CD14-positive monocyte (primary cell): ENCODE results near the gene IL17A. TPM values are rescaled to one million over a fixed set of nuclear protein-coding genes. Genes with fewer than 3 reads are reported as not detected.

Experiments
- DNase-seq, 3 donors: peaks; one replicate each; pipeline ENCODE4 v3.0.0-alpha.2; 2011 to 2022
- H2AFZ ChIP-seq: 2 replicates; pipeline ENCODE4 v1.6.0; 2012; ENCODE audit warnings: mild to moderate bottlenecking, low read depth, low read length, inconsistent platforms; ENCODE audit not compliant: insufficient read depth, poor library complexity, severe bottlenecking
- H3K27ac ChIP-seq, 2 donors: 1 replicate in 1 of 2; 2 replicates in 1 of 2; pipeline ENCODE4 v1.5.1; 2012 to 2013; ENCODE audit warnings: low read length in 2 of 2, control low read depth in 1 of 2, inconsistent platforms in 1 of 2, low read depth in 1 of 2, mild to moderate bottlenecking in 1 of 2
- H3K27me3 ChIP-seq, 2 donors: one replicate each; pipeline versions ENCODE4 v1.6.0 to v1.6.1; 2011 to 2013; ENCODE audit warnings: low read length in 2 of 2; ENCODE audit not compliant: control insufficient read depth in 2 of 2, insufficient read depth in 2 of 2
- H3K36me3 ChIP-seq, 2 donors: replicated peaks in 1 of 2; 1 replicate in 1 of 2; 2 replicates in 1 of 2; pipeline versions ENCODE4 v1.5.1 to v1.6.1; 2012 to 2013; ENCODE audit warnings: low read length in 2 of 2, control low read depth in 1 of 2, inconsistent platforms in 1 of 2, mild to moderate bottlenecking in 1 of 2; ENCODE audit not compliant: insufficient read depth in 2 of 2, control insufficient read depth in 1 of 2
- H3K4me1 ChIP-seq, 2 donors: 1 replicate in 1 of 2; 2 replicates in 1 of 2; pipeline versions ENCODE4 v1.5.1 to v1.6.1; 2012 to 2013; ENCODE audit warnings: low read length in 2 of 2, control low read depth in 1 of 2, inconsistent platforms in 1 of 2, mild to moderate bottlenecking in 1 of 2, moderate library complexity in 1 of 2; ENCODE audit not compliant: insufficient read depth in 2 of 2, control insufficient read depth in 1 of 2
- H3K4me2 ChIP-seq: replicated peaks from 2 replicates; pipeline ENCODE3; 2012; ENCODE audit warnings: low read length, moderate library complexity, mild to moderate bottlenecking; ENCODE audit not compliant: poor library complexity, severe bottlenecking; ENCODE audit errors: extremely low read depth
- H3K4me3 ChIP-seq, 3 experiments: fragments of 200-600 bp in 1 of 3; sonication (generic) in 1 of 3; replicated peaks in 1 of 3; 1 replicate in 2 of 3; 2 replicates in 1 of 3; pipeline ENCODE4 v1.5.1; 2011 to 2013; ENCODE audit warnings: low read length in 3 of 3, mild to moderate bottlenecking in 3 of 3, control low read depth in 2 of 3, low read depth in 2 of 3, inconsistent platforms in 1 of 3, moderate library complexity in 1 of 3
- H3K79me2 ChIP-seq: 2 replicates; pipeline ENCODE4 v1.6.0; 2012; ENCODE audit warnings: mild to moderate bottlenecking, control low read depth, inconsistent platforms, low read length, moderate library complexity; ENCODE audit not compliant: insufficient read depth
- H3K9ac ChIP-seq: 2 replicates; pipeline ENCODE4 v1.6.0; 2017; ENCODE audit warnings: low read length, mild to moderate bottlenecking; ENCODE audit not compliant: insufficient read depth, poor library complexity, severe bottlenecking
- H3K9me3 ChIP-seq, 2 donors: replicated peaks in 1 of 2; 1 replicate in 1 of 2; 2 replicates in 1 of 2; pipeline versions ENCODE4 v1.5.1 to v1.6.1; 2012 to 2013; ENCODE audit warnings: low read length in 2 of 2, control low read depth in 1 of 2; ENCODE audit not compliant: control insufficient read depth in 1 of 2, insufficient read depth in 1 of 2
- H4K20me1 ChIP-seq: 2 replicates; pipeline ENCODE4 v1.6.0; 2012; ENCODE audit warnings: mild to moderate bottlenecking, low read length, control low read depth, moderate library complexity; ENCODE audit not compliant: insufficient read depth
- H3K27ac Mint-ChIP-seq, 7 donors: one replicate each; pipeline ENCODE4 v1.8.0; 2020; ENCODE audit warnings: mild to moderate bottlenecking in 7 of 7, mixed read lengths in 7 of 7, moderate library complexity in 6 of 7, inconsistent platforms in 2 of 7
- H3K27me3 Mint-ChIP-seq, 3 donors: one replicate each; pipeline ENCODE4 v1.8.0; 2021 to 2022; ENCODE audit warnings: low read depth in 3 of 3, mild to moderate bottlenecking in 3 of 3, mixed read lengths in 3 of 3, moderate library complexity in 3 of 3, inconsistent platforms in 1 of 3
- H3K36me3 Mint-ChIP-seq, 2 donors: one replicate each; pipeline ENCODE4 v1.8.0; 2020; ENCODE audit warnings: mixed read lengths in 2 of 2, inconsistent platforms in 1 of 2, mild to moderate bottlenecking in 1 of 2
- H3K4me1 Mint-ChIP-seq: one replicate; pipeline ENCODE4 v1.8.0; 2020; ENCODE audit warnings: mild to moderate bottlenecking, mixed read lengths
- H3K4me3 Mint-ChIP-seq, 2 donors: one replicate each; pipeline ENCODE4 v1.8.0; 2020; ENCODE audit warnings: mild to moderate bottlenecking in 2 of 2, mixed read lengths in 2 of 2, moderate library complexity in 1 of 2
- H3K9me3 Mint-ChIP-seq, 7 donors: one replicate each; pipeline ENCODE4 v1.8.0; 2020 to 2022; ENCODE audit warnings: mixed read lengths in 7 of 7, mild to moderate bottlenecking in 6 of 7, moderate library complexity in 6 of 7, inconsistent platforms in 2 of 7
- WGBS: methylation state at CpG from one replicate; pipeline ENCODE4 v1.1.5; 2013; ENCODE audit warnings: missing lambda C conversion rate; ENCODE audit not compliant: insufficient coverage; 5-methylcytosine and 5-hydroxymethylcytosine counted together
- intact Hi-C, 2 donors: fragments of 100-400 bp; cut with micrococcal nuclease; formaldehyde crosslinking; loops; one replicate each; pipeline versions ENCODE4 v1.15.0 to v1.15.1; 2023
- polyA plus RNA-seq, 3 donors: library from polyadenylated mRNA; depleted of rRNA in 1 of 3; unstranded in 2 of 3; stranded (reverse) in 1 of 3; fragments of 300-500 nt in 2 of 3; fragments of >200 nt in 1 of 3; fragmentation: Illumina TruSeq in 2 of 3; gene quantifications; 1 replicate in 2 of 3; 2 replicates in 1 of 3; pipeline ENCODE4 v1.2.3, GENCODE V29; 2012 to 2021
- TF ChIP-seq, protein P1 (sequence below): fragments of 200-600 bp; IDR thresholded peaks from one replicate; pipeline ENCODE4 v1.8.0; 2022; ENCODE audit warnings: antibody characterized with exemption, mild to moderate bottlenecking

IL17A gene
- polyA plus RNA-seq, 3 donors: not detected

- no peak for DNase-seq
- H3K27ac ChIP-seq: no peak overlapping the region
- H3K36me3 ChIP-seq: no peaks in the 10 kb centered on the region
- peaks cover 1 to 12% (median 4%) of the 10 kb centered on the region in 7 donors for H3K9me3 Mint-ChIP-seq
- no peak overlapping the region for H3K4me3 ChIP-seq
- 100% methylated on average over 1 of the region's 4 CpGs for WGBS
- H4K20me1 ChIP-seq: no peaks in the 10 kb centered on the region
- no peak overlapping the region for H3K4me3 Mint-ChIP-seq
- intact Hi-C loops: no loop called here
- no peaks in the 10 kb centered on the region for H3K27me3 ChIP-seq
- no peaks in the 10 kb centered on the region for H3K79me2 ChIP-seq
- peaks cover 3% of the 10 kb centered on the region for H3K4me1 Mint-ChIP-seq
- TF ChIP-seq, protein P1, sequence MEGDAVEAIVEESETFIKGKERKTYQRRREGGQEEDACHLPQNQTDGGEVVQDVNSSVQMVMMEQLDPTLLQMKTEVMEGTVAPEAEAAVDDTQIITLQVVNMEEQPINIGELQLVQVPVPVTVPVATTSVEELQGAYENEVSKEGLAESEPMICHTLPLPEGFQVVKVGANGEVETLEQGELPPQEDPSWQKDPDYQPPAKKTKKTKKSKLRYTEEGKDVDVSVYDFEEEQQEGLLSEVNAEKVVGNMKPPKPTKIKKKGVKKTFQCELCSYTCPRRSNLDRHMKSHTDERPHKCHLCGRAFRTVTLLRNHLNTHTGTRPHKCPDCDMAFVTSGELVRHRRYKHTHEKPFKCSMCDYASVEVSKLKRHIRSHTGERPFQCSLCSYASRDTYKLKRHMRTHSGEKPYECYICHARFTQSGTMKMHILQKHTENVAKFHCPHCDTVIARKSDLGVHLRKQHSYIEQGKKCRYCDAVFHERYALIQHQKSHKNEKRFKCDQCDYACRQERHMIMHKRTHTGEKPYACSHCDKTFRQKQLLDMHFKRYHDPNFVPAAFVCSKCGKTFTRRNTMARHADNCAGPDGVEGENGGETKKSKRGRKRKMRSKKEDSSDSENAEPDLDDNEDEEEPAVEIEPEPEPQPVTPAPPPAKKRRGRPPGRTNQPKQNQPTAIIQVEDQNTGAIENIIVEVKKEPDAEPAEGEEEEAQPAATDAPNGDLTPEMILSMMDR: no peak
- H3K27me3 Mint-ChIP-seq: peaks cover 1 to 8% (median 5%) of the 10 kb centered on the region in 3 donors
- H2AFZ ChIP-seq: no peak overlapping the region
- H3K4me1 ChIP-seq: no peaks in the 10 kb centered on the region
- no peaks in the 10 kb centered on the region for H3K9me3 ChIP-seq
- H3K27ac Mint-ChIP-seq: no peak overlapping the region
- H3K4me2 ChIP-seq: no peak overlapping the region
- no peak overlapping the region for H3K9ac ChIP-seq
- no peaks in the 10 kb centered on the region for H3K36me3 Mint-ChIP-seq
These were observed 25.6 kb upstream of the IL17A start for GRCh38 chr6:52160472-52161104.

- H3K4me1 ChIP-seq: no peaks in the 10 kb centered on the region
- H3K79me2 ChIP-seq: no peaks in the 10 kb centered on the region
- no peak for DNase-seq
- no peak overlapping the region for H2AFZ ChIP-seq
- H3K36me3 Mint-ChIP-seq: no peaks in the 10 kb centered on the region
- no peak overlapping the region for H3K4me3 Mint-ChIP-seq
- intact Hi-C loops: no loop called here
- H3K4me2 ChIP-seq: no peak overlapping the region
- H3K4me1 Mint-ChIP-seq: no peaks in the 10 kb centered on the region
- H3K27me3 Mint-ChIP-seq: peaks cover 0 to 3% (median 1%) of the 10 kb centered on the region in 3 donors
- WGBS: 100% methylated on average over 1 of the region's 3 CpGs
- H4K20me1 ChIP-seq: no peaks in the 10 kb centered on the region
- no peaks in the 10 kb centered on the region for H3K36me3 ChIP-seq
- H3K9me3 ChIP-seq: no peaks in the 10 kb centered on the region
- no peak overlapping the region for H3K9ac ChIP-seq
- no peak overlapping the region for H3K27ac ChIP-seq
- H3K4me3 ChIP-seq: no peak overlapping the region
- H3K27ac Mint-ChIP-seq: no peak overlapping the region
- TF ChIP-seq, protein P1: no peak
- H3K9me3 Mint-ChIP-seq: peaks cover 1 to 12% (median 2%) of the 10 kb centered on the region in 7 donors
- H3K27me3 ChIP-seq: no peaks in the 10 kb centered on the region
These were observed 24.3 kb upstream of the IL17A start for GRCh38 chr6:52161689-52162438.
